MCF 10A (cell line): Measurements from ENCODE around the gene MAP2K5. TPM values are rescaled to one million over a fixed set of nuclear protein-coding genes. Genes with fewer than 3 reads are reported as not detected.

Source experiments
- BruUV-seq: library from RNA; stranded (reverse); fragments of 400-500 nt; replicated peaks from 2 replicates; lab custom pipeline; 2021; lab: Mats Ljungman, UMichigan
- CTCF ChIA-PET: fragments of 300-600 bp; sonication (Branson Sonifier 250); formaldehyde crosslinking; extraction: SDS; loops from one replicate; lab custom pipeline; 2021; ENCODE audit warnings: antibody characterized with exemption, inconsistent platforms; lab: Yijun Ruan, JAX
- POLR2A ChIA-PET: fragments of 300-600, 350-650 bp; sonication (Branson Sonifier 250); formaldehyde crosslinking; extraction: SDS; loops from one replicate; lab custom pipeline; 2020; ENCODE audit warnings: antibody characterized with exemption, inconsistent platforms; lab: Yijun Ruan, JAX
- DNase-seq: peaks from one replicate; pipeline ENCODE4 v3.0.0-alpha.2; 2018; ENCODE audit not compliant: unreplicated experiment
- H3K27ac Mint-ChIP-seq: one replicate; pipeline ENCODE4 v1.8.0; 2022; ENCODE audit warnings: mild to moderate bottlenecking, low read depth, mixed read lengths; ENCODE audit not compliant: unreplicated experiment
- H3K27me3 Mint-ChIP-seq: one replicate; pipeline ENCODE4 v1.8.0; 2022; ENCODE audit warnings: mixed read lengths; ENCODE audit not compliant: insufficient read depth, unreplicated experiment
- H3K36me3 Mint-ChIP-seq: one replicate; pipeline ENCODE4 v1.8.0; 2022; ENCODE audit warnings: mild to moderate bottlenecking, moderate library complexity, mixed read lengths; ENCODE audit not compliant: insufficient read depth, unreplicated experiment
- H3K4me1 Mint-ChIP-seq: one replicate; pipeline ENCODE4 v1.8.0; 2022; ENCODE audit warnings: mixed read lengths; ENCODE audit not compliant: insufficient read depth, unreplicated experiment
- H3K4me3 Mint-ChIP-seq: one replicate; pipeline ENCODE4 v1.8.0; 2022; ENCODE audit warnings: mild to moderate bottlenecking, moderate library complexity, mixed read lengths; ENCODE audit not compliant: unreplicated experiment
- H3K9me3 Mint-ChIP-seq: one replicate; pipeline ENCODE4 v1.8.0; 2022; ENCODE audit warnings: mixed read lengths; ENCODE audit not compliant: unreplicated experiment
- CTCF ChIP-seq: fragments of 200-600 bp; IDR thresholded peaks from one replicate; pipeline ENCODE4 v1.8.0; 2022; ENCODE audit warnings: antibody characterized with exemption, mild to moderate bottlenecking; ENCODE audit not compliant: unreplicated experiment
- intact Hi-C: fragments of 100-400 bp; cut with micrococcal nuclease; formaldehyde crosslinking; loops from 2 replicates; pipeline ENCODE4 v1.14.1; 2022
- total RNA-seq: library from RNA; stranded (reverse); gene quantifications from 2 replicates; pipeline ENCODE4 v1.2.3, GENCODE V29; 2022

The MAP2K5 gene
- total RNA-seq, 1 experiment from 2014 or later, result 24.4 TPM

DNA sequence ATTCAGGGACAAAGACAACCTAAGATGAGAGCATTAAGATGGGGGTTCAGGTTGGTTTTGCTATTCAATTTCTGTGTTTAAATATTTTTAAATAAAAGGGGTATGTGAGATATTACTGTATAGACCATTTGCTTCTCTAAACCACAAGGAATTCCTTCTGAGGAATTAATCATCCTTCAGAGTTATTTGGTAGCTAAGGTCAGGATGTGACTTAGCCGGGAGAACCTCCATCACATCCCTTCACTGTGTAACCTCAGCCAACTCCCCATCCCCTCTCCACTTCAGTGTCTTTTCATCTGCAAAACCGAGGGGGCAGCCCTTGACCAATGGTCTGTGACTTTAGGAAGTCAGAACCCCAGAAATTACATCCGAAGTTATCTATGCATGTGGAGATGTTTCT, 234.1 kb downstream of the MAP2K5 start:
- H3K27ac Mint-ChIP-seq, result no peak overlapping the region
- no peak for TF ChIP-seq CTCF
- no peaks in the 10 kb centered on the region for H3K9me3 Mint-ChIP-seq
- no peak for DNase-seq
- H3K4me1 Mint-ChIP-seq, result no peaks in the 10 kb centered on the region
- no peaks in the 10 kb centered on the region for H3K27me3 Mint-ChIP-seq
- no peak overlapping the region for H3K4me3 Mint-ChIP-seq
- intact Hi-C loops, result no loop called here
- no TSS peak for BruUV-seq
- ChIA-PET CTCF (interaction anchor here (0.7 kb wide), 1 partner anchor 24 kb away, joined by 3 read pairs; no protein-coding TSS in a partner anchor), POLR2A (no interaction called here)
- H3K36me3 Mint-ChIP-seq, result no peaks in the 10 kb centered on the region

DNA sequence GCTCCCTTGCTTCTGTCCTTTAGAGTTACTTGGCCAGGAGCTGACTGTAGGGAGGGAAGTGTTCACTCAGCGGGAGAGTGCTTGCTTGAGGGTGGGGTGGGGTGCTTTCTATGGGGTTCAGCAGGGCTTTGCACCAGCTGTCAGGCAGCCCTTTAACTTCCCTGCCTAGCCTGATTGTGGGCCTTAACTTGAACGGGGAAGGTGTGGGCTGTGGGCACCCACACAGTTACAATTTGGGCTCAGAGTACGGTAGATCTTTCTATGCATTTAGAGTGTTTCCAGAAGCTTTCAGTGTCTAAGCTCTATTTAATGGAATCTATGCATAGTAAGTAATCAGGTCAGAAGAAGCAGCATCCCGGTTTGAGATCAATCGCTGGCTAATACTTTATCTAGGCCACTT, 234.6 kb downstream of the MAP2K5 start:
- Mint-ChIP-seq H3K36me3 (no peaks in the 10 kb centered on the region), H3K27ac (no peak overlapping the region), H3K9me3 (no peaks in the 10 kb centered on the region), H3K4me3 (no peak overlapping the region), H3K4me1 (no peaks in the 10 kb centered on the region), H3K27me3 (no peaks in the 10 kb centered on the region)
- ChIA-PET CTCF (interaction anchor here (0.7 kb wide), 1 partner anchor 23 kb away, joined by 3 read pairs; no protein-coding TSS in a partner anchor), POLR2A (no interaction called here)
- no peak for DNase-seq
- intact Hi-C loops, result no loop called here
- no peak for TF ChIP-seq CTCF
- no TSS peak for BruUV-seq

GRCh38 chr15:67777773-67778172, 235.3 kb downstream of the MAP2K5 start:
- DNase-seq, result no peak
- H3K36me3 Mint-ChIP-seq, result peaks cover under 1% of the 10 kb centered on the region
- H3K4me3 Mint-ChIP-seq, result no peak overlapping the region
- H3K9me3 Mint-ChIP-seq, result no peaks in the 10 kb centered on the region
- no TSS peak for BruUV-seq
- ChIA-PET POLR2A (interaction anchor here (0.7 kb wide), 1 partner anchor 272 kb away, joined by 3 read pairs; no protein-coding TSS in a partner anchor), CTCF (no interaction called here)
- no peak overlapping the region for H3K27ac Mint-ChIP-seq
- TF ChIP-seq CTCF, result no peak
- intact Hi-C loops, result no loop called here
- H3K4me1 Mint-ChIP-seq, result no peaks in the 10 kb centered on the region
- H3K27me3 Mint-ChIP-seq, result no peaks in the 10 kb centered on the region

GRCh38 chr15:67778968-67779548, 236.6 kb downstream of the MAP2K5 start:
- no peaks in the 10 kb centered on the region for H3K9me3 Mint-ChIP-seq
- no peak for TF ChIP-seq CTCF
- H3K27me3 Mint-ChIP-seq, result no peaks in the 10 kb centered on the region
- no TSS peak for BruUV-seq
- peaks cover 11% of the 10 kb centered on the region for H3K36me3 Mint-ChIP-seq
- CTCF ChIA-PET, result interaction anchor here (0.7 kb wide), 1 partner anchor 24 kb away, joined by 3 read pairs; no protein-coding TSS in a partner anchor
- intact Hi-C loops, result no loop called here
- DNase-seq, result no peak
- no peaks in the 10 kb centered on the region for H3K4me1 Mint-ChIP-seq
- POLR2A ChIA-PET, result interaction anchor here (1.1 kb wide), 1 partner anchor 8 kb away, joined by 4 read pairs; no protein-coding TSS in a partner anchor
- no peak overlapping the region for H3K27ac Mint-ChIP-seq
- no peak overlapping the region for H3K4me3 Mint-ChIP-seq
